Activated effector memory CD4-positive, alpha-beta T cell treated with Interleukin-2 at 50 U/mL for 16 hours (primary cell): ENCODE measurements around the gene KRT85.

ENCODE experiments used
- DNase-seq: peaks from one replicate; pipeline ENCODE4 v3.0.0-alpha.2; 2020

The KRT85 gene

DNA sequence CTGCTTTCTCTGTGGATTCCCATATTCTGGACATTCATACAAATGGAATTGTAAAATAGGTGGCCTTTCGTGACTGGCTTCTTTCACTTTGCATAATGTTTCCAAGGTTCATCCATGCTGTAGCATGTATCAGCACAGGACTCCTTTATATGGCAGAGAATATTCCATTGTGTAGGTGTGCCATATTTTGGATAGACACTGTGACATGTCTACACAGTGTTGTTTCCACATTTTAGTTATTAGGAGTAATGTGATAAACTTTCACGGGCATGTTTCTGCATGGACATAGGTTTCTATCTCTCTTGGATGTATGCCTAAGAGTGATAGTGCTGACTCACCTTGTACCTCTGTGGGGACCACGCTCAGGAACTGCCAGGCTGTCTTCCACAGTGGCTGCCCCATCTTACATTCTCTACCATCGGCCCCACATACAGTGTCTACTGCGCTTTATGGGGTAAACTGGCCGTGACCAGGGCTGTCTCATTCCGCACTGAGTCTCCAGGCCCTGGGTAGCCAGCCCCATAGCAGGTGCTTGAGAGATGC lies 25.3 kb upstream of the KRT85 start:
- no peak for DNase-seq

DNA sequence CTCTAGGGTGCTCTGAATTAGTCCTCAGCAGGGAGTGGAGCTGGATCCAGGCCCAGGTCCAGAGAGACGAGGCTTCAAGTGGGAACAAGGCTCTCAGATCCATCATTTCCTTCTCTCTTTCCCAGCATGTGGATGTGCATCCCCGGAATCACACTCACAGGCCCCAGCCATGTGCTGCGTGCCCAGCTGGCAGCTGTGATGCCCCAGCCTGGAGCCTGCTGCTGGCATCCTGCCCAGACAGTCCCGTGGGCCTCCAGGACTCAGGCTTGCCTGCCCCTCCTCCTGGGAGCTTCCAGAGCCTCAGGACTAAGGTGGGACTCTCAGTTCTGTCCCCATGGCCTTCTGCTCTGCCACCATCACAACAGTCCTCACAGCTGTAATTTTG lies 24.3 kb upstream of the KRT85 start:
- no peak for DNase-seq

- no peak for DNase-seq
Observed at GRCh38 chr12:52390739-52391617, 23.7 kb upstream of the KRT85 start.

- DNase-seq = no peak
Observed at GRCh38 chr12:52389313-52390207, 22.3 kb upstream of the KRT85 start.

GRCh38 chr12:52387859-52388258 lies 20.6 kb upstream of the KRT85 start:
- DNase-seq = no peak

- no peak for DNase-seq
Observed at GRCh38 chr12:52385226-52385702, 18.0 kb upstream of the KRT85 start, which contains the start of gene KRT84. Gene KRT84, minus strand, starts transcription at chr12:52385652. Its CDS starts 67 bp downstream, at chr12:52385585.

DNA sequence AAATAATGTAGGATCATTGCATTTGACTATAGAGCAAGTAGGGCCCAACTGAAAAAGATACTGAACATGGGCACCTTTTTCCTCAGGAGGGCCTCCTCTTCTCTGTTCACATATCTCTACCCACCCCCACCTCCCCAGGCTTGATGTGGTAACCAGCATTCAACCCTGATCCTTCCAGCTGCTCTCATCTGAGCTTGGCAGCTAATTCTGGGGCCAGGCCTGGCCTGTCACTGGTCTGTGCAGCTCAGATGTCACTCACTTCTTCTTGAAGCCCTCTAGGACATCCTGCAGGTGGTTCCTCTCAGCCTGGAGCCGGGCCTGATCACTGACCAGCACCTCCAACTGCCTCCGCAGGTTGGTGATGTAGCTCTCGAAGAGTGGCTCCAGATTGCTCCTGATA lies 16.1 kb upstream of the KRT85 start:
- DNase-seq = no peak

- no peak for DNase-seq
Observed at GRCh38 chr12:52382854-52383253, 15.6 kb upstream of the KRT85 start.

DNA sequence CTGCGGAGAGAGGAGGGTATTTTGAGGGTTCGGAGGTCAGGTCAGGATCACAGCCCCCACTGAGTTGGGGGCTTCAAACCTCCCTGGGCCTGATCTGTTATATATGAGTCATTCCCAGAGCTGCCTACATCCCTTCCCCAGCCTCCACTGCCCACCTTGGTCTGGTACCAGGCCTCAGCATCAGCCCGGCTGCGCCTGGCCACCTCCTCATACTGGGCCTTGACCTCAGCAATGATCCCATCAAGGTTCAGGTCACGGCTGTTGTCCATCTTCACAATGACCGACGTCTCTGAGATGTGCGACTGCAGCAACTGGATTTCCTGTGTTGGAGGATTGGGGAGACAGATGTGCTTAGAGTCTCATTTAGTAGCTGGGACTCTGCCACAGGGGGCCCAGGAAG lies 13.9 kb upstream of the KRT85 start:
- no peak for DNase-seq

DNA sequence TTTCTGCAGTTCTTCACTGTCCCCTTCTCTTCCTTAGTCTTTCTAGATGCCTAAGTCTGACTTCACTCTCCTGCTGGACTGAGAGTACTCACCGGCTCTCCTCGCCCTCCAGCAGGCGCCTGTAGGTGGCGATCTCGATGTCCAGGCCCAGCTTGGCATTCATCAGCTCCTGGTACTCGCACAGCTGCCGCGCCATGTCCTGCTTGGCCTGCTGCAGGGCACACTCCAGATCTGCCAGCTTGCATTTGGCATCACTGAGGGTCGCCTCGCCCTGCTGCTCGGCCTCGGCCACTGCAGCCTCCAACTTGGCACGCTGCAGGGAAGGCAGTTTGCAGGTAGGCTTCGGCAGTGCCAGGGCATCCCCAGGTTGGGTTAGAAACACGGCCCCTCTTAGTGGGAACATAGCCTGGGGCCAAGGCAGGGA lies 13.0 kb upstream of the KRT85 start:
- no peak for DNase-seq

DNA sequence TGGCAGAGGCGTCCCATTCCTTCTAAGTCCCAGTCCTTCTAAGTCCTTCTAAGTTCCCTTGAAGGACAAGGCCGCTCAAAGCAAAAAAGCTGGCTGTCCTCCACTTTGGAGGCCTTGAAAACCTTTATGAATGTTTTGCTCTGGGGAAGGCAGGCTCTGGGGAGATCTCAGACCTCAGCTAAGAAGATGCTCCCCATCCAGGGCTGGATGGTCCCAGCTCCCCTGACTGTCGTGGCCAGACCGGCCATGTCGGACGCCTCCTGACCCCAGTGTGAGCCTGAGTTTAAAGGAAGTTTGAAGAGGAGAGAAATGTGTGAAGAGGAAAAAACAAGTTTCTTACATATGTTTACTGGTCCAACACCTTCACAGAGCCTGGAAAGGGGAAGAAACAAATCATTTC lies 12.3 kb upstream of the KRT85 start:
- DNase-seq = no peak

- DNase-seq = no peak
Observed at GRCh38 chr12:52378091-52378490, 10.8 kb upstream of the KRT85 start.

DNA sequence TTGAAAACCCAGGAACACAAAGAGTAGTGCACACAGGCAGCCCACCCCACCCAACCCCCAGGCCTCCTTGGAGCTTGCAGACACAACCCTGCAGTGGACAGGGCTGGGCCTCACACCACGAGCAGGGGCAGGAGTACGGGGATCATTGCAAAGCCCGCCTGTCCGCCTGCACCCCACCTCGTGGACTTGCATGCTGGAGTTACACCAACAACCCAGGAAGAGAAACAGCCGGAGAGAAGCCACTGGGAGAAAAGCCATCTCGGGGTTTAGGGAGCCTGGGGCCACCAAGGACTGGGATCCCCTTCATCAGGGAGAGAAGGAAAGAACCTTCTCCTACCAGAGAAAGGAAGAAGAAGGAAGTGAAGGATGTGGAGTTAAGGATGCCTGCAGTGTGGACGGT lies 10.0 kb upstream of the KRT85 start:
- DNase-seq = no peak

DNA sequence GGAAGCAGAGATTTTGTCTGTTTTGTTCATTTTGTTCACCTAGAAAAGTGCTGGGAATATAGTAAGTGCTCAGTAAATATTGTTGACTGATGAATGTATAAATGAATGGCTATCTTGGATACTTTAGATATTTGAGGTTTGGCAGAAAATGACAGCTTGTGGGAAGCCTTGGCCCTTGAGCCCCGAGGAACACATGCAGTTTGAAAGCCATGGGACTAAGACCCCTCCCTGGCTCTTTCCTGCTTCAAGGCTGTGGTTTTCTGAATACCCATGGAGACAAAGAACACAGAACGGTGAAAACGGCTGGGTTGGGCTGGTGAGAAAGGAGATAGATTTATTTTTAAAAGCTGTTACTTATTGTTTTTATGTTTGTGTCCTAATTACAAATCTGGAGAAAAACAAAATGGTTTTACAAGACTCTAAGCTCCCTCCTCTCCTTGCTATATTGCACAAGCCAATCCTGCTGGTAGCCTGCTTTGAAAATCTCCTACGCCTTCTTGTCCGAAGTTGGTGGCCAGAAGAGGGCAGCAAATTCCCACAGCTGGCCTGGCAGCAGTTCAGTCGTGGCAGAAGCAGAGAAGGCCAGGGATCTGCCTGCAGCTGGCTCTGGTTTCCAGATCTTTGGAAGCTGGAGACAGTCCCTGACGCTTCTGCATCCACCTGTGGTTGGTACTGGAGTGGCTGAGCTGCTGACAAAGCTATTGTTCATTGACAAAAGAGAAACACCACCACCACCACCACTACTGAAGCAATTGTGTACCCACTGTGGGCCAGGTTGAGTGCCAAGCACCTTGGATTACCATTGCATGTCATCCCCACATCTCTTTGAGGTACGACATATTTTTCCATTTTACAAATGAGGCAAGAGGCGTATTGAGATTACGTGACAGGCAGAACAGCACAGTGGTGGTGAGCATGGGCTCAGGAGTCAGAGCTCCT lies 5.2 kb upstream of the KRT85 start:
- DNase-seq = peak; percentile 19

DNA sequence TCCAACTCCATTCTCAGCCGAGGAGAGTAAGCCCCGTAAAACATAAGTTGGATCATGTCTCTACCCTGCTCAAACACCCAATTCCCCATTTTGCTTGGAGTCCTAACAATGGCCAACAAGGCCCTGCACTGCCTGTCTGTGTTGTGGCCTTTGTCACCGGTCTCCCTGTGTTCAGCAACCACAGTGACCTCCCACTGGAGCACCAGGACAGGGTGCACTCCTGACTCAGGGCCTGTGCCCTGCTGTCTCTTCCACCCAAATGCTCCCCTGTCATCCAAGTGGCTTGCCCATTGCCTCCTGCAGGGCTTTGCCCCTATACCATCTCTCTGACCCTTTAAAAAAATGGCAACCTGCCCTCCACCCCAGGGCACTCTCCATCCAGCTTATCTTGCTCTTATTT lies 4.4 kb upstream of the KRT85 start:
- DNase-seq = no peak

DNA sequence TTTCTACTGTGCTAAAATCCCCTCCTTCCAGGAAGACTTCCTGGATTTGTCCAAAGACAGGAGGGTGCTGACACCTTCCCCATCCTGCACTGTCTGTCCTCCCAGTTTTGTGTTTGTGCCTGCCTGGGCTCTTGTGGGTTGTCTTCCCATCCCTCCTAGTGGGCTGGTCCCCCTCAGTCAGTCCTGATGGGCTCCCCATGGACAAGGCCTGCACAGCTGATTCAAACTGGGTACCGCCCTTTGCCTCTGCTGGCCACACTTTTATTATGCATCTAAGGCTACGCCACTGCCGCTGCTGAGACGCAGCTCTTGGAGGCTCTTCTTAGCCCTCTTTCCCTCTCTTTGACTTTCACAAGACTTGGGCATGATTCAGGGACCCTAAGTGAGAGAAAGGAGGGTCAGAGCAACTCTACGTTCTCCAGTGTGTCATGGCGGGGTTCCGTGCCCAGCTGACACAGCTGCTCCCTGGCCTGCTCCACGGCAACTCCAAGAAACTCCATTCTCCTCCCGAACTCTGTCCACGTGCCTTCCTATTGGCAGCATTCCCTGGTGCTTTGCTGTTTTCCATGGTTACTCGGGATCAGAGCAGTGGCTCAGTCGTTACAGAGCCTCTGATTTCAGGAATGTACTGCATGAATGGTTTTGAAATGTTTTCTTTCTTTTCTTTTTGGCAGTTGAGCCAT lies 3.8 kb upstream of the KRT85 start:
- DNase-seq = no peak

GRCh38 chr12:52369809-52370208 lies 2.5 kb upstream of the KRT85 start:
- DNase-seq = no peak

- DNase-seq = no peak
Observed at GRCh38 chr12:52369211-52369610, 1.9 kb upstream of the KRT85 start.

GRCh38 chr12:52368508-52368907 lies 1.2 kb upstream of the KRT85 start:
- DNase-seq = no peak

- DNase-seq = no peak
Observed at GRCh38 chr12:52367876-52368275, 595 bp upstream of the KRT85 start.

GRCh38 chr12:52364901-52365489 lies 2.3 kb downstream of the KRT85 start:
- DNase-seq = no peak
